Mammary epithelial cell (primary cell): ENCODE data around the gene PCMTD2.
"Not testable (repeated sequence)": the region's sequence is repeated elsewhere in the genome, so short reads cannot be mapped to it uniquely, and the experiment has no call there.

Experiments used
- CTCF ChIP-seq, 2 donors: IDR thresholded peaks in 1 of 2; conservative IDR thresholded peaks in 1 of 2; 2 replicates each; pipeline ENCODE4 v1.5.1; 2011 to 2012; ENCODE audit warnings: inconsistent platforms in 2 of 2, low read length in 2 of 2, mild to moderate bottlenecking in 2 of 2, control low read depth in 1 of 2, low read depth in 1 of 2; ENCODE audit not compliant: insufficient read depth in 1 of 2; ENCODE audit errors: extremely low read depth in 1 of 2
- EZH2 ChIP-seq: IDR thresholded peaks from 2 replicates; pipeline ENCODE4 v1.6.1; 2012; ENCODE audit warnings: low read length, inconsistent platforms, borderline replicate concordance

- TF ChIP-seq CTCF (conservative IDR thresholded peaks at IDR 0.05 in 1 of 2, IDR thresholded peaks at IDR 0.05 in 1 of 2; ENCODE audit: extremely low read depth in 1 of 2, insufficient read depth in 1 of 2, low read depth in 1 of 2, low read length in 2 of 2) = peak in 1 of 2 donors; percentile 29
- not testable (repeated sequence) for TF ChIP-seq EZH2
These were observed 61.0 kb downstream of the PCMTD2 start for GRCh38 chr20:64316415-64317083.
